NCI-H1694 (cell line): ENCODE results near the gene ERMN.
A peak's percentile ranks its signal among the peaks of the same experiment; 100 is the strongest.
"Not testable (repeated sequence)": the region's sequence is repeated elsewhere in the genome, so short reads cannot be mapped to it uniquely, and the experiment has no call there.

Source experiments
- DNase-seq: peaks from one replicate; lab custom pipeline; 2025; lab: John Stamatoyannopoulos, UW

The ERMN gene

GRCh38 chr2:157325786-157326185 is at the start of gene ERMN:
Gene ERMN, minus strand, starts transcription at chr2:157325824. Its CDS starts 182 bp downstream, at chr2:157325642.
- DNase-seq = no peak

- no peak for DNase-seq
Observed at GRCh38 chr2:157375384-157375783, 49.8 kb upstream of the ERMN start.

- not testable (repeated sequence) for DNase-seq
Observed at GRCh38 chr2:157368508-157368907, 42.9 kb upstream of the ERMN start.

GRCh38 chr2:157367704-157368103 is 42.1 kb upstream of the ERMN start:
- no peak for DNase-seq

- no peak for DNase-seq
Observed at GRCh38 chr2:157364257-157364974, 38.8 kb upstream of the ERMN start.

GRCh38 chr2:157363612-157364101 is 38.0 kb upstream of the ERMN start:
- DNase-seq = no peak

GRCh38 chr2:157362627-157363026 is 37.0 kb upstream of the ERMN start:
- no peak for DNase-seq

GRCh38 chr2:157361526-157361925 is 35.9 kb upstream of the ERMN start:
- DNase-seq = no peak

- no peak for DNase-seq
Observed at GRCh38 chr2:157359628-157360027, 34.0 kb upstream of the ERMN start.

- DNase-seq = no peak
Observed at GRCh38 chr2:157355618-157356017, 30.0 kb upstream of the ERMN start.

GRCh38 chr2:157349949-157350515 is 24.4 kb upstream of the ERMN start:
- no peak for DNase-seq

GRCh38 chr2:157348291-157348921 is 22.8 kb upstream of the ERMN start:
- no peak for DNase-seq

GRCh38 chr2:157345647-157346389 is 20.2 kb upstream of the ERMN start:
- DNase-seq = no peak

GRCh38 chr2:157341381-157341780 is 15.8 kb upstream of the ERMN start:
- not testable (repeated sequence) for DNase-seq

GRCh38 chr2:157339965-157340655 is 14.5 kb upstream of the ERMN start:
- DNase-seq = no peak

- DNase-seq = peak; percentile 28
Observed at GRCh38 chr2:157337978-157338377, 12.4 kb upstream of the ERMN start.

- peak; percentile 33 for DNase-seq
Observed at GRCh38 chr2:157336137-157337010, 10.8 kb upstream of the ERMN start.

GRCh38 chr2:157334797-157335196 is 9.2 kb upstream of the ERMN start:
- DNase-seq = no peak

GRCh38 chr2:157334335-157334734 is 8.7 kb upstream of the ERMN start:
- no peak for DNase-seq

GRCh38 chr2:157333304-157334047 is 7.9 kb upstream of the ERMN start:
- DNase-seq = no peak
